GM19193 (cell line): ENCODE measurements around the gene MED13L.

Source experiments
- POLR2A ChIP-seq: IDR thresholded peaks from 4 replicates; pipeline ENCODE4 v1.6.1; 2011; ENCODE audit not compliant: insufficient read depth, insufficient read length; ENCODE audit errors: extremely low read depth

The MED13L gene

DNA sequence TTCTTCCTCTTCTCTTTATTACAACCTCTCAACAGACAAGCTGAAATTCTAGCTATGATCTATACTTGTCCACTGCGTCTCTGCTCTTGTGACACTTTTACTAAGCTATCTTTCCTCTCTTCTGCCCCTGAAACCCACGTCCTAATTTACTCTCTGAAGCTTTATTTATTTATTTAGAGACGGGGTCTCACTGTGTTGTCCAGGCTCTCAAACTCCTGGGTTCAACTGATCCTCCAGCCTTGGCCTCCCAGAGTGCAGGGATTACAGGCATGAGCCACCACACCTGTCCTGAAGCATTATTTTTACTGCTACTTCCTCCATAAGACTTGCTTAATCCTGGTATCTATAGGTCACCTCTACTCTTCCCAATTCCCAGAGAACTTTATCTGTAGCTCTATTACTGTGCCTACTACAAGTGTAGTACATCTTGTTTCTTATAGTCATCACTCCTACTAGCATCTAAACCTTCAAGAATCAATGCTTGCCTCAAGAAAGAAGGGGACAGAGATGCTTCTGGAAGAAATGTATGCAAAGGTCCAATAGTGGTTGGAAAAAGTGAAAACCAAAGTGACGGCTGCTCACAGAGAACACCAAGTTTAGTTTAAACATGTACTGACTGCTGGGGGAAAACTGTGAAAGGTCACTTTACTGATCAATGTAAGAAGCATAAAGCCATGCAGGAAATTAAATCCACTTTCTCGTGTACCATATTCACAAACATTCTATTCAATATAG lies 61.3 kb downstream of the MED13L start:
- TF ChIP-seq POLR2A = no peak

- TF ChIP-seq POLR2A = no peak
Measured at GRCh38 chr12:116215023-116215422, 62.5 kb downstream of the MED13L start.

- no peak for TF ChIP-seq POLR2A
Measured at GRCh38 chr12:116213885-116214527, 63.5 kb downstream of the MED13L start.

DNA sequence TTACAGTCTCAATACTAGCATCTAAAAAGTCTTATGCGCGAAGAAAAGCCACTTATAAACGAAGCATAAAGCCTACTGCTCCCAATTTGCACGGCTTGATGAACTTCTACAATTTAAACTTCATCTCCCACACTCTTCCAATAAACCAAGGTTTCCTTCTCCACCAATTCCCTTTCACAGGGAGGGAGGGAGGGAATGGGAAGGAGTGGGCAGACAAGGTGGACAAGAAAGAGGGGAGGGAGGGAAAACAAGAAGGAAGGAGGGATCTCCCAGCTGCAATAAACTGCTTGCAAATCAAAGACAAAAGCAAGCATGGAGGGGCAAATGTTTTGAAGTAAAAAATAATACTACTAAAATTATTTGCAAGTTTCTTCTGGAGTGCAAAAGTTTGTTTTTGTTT lies 64.5 kb downstream of the MED13L start:
- TF ChIP-seq POLR2A = no peak

DNA sequence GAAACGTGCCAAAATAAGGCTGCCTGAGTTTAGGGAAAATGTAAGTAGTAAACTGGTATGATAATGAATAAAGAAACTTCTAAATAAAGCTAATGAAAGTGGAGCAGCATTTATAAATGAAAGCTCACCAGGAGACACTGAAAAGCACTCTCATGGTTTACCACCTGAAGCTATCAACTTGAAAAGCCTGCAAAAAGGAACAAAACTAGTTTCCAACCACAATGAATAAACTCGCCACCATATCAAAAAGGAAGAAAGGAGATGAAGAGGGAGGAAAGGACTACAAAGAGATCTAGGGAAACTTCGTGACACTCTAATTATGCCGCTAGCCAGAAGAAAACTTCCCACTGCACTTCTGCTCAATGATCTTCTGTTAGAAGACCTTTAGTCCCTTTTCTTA lies 66.7 kb downstream of the MED13L start:
- no peak for TF ChIP-seq POLR2A

DNA sequence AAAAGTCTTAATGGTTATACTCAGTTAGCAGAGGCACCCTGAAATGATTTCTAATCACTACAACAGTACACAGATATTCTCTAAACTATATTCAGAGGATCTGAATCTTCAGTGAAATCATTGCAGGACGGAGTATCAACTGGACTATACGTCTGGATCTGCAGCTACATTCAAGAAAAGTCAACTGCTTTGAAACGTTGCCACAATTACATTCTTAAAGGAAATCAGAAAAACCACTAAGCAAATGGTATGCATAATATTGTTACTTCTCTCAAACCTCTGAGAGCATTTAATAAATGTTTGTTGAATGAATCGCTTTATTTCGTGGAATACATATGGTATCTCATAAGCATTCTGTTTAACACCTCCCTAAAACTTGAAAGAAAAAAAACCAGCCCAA lies 67.4 kb downstream of the MED13L start:
- TF ChIP-seq POLR2A = no peak

DNA sequence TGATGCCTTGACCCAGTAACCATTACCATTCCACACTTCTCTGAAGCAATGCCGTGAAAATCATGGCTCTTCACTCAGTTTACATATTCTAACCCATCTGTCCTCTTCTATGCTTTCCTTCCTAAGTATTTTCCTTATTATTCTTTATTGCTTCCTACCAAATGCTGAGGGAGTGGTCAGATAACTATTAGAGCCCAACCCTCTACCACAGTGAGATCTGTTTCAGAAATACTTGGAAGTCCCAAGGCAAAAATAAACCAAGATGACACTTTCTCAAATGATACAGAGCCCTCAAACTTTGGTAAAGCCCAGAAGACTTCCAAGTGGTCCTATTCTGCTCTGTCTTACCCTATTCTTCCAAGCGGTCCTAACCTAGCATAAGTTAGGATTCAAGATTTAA lies 68.0 kb downstream of the MED13L start:
- no peak for TF ChIP-seq POLR2A

DNA sequence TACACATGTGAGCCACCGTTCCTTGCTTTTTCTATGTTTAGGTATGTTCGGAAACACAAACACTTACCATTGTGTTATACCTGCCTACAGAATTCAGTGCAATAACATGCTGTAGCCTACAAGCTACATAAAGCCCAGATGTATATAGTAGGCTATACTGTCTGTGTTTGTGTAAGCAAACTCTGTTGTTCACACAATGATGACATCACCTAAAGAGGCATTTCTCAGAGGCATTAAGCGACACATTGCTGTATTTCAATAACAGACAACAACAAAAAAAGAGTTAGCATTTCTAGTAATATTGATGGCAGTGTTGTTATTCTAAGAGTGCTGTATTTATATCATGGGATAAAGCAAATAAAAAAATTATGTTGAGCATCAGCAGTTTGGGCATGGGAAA lies 70.2 kb downstream of the MED13L start:
- TF ChIP-seq POLR2A = no peak

DNA sequence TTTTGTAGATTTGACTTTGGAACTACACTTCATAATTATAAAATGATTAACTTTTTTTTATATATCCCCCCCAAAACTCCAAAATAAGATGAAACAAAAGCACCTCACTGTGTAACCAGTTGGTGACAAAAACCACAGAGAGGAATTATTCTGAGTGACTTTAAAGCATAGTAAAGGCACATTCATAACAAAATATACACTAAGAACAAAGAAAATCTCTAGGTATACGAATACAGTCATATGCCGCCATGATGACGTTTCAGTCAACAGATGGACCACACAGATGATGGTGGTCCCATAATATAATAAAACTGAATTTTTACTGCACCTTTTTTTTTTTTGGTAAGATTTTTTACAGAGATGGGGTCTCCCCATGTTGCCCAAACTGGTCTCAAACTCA lies 70.7 kb downstream of the MED13L start:
- TF ChIP-seq POLR2A = no peak

GRCh38 chr12:116204785-116205184 lies 72.7 kb downstream of the MED13L start:
- no peak for TF ChIP-seq POLR2A

GRCh38 chr12:116204169-116204568 lies 73.3 kb downstream of the MED13L start:
- no peak for TF ChIP-seq POLR2A

DNA sequence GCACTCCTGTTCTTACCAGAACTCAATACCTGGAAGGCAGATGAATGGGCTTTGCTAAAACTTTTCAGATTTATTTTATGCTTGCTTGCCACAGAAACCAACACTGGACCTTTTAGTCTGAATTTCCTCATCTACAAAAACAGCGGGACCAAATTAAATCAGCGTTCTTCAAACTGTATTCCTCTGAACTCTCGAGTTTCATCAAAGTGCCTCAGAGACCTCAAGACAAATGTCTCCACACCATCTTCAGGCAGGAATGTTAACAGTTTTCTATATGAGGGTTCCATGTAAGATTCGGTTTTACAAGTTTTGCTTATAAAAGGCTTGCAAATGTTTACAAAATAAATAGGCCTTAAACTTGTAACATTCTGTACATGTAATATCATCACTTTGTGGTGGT lies 74.6 kb downstream of the MED13L start:
- no peak for TF ChIP-seq POLR2A

DNA sequence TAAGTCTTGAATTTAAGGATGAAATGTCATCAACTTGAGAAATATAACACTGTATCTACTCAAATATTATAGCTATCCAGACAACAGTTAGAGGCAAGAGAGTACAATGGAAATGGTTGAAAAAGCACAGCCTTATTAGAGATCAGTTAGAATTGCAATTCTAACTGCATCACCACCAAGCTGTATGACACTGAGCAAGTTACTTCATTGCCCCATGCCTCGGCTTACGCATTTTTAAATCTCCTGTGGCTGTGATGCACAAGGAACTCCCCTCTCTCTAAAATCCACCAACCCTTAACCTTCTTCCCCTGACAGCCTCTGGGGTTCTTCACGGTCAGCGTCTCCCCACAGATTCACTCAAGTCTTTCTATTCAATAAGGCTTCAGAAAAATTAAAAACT lies 75.1 kb downstream of the MED13L start:
- no peak for TF ChIP-seq POLR2A

- TF ChIP-seq POLR2A = no peak
Measured at GRCh38 chr12:116201908-116202307, 75.6 kb downstream of the MED13L start.

- no peak for TF ChIP-seq POLR2A
Measured at GRCh38 chr12:116201359-116201758, 76.1 kb downstream of the MED13L start.

GRCh38 chr12:116200812-116201211 lies 76.7 kb downstream of the MED13L start:
- no peak for TF ChIP-seq POLR2A

- no peak for TF ChIP-seq POLR2A
Measured at GRCh38 chr12:116199160-116199706, 78.3 kb downstream of the MED13L start.
